ENCODE results near the gene NFIA.
"Not testable (repeated sequence)": the region's sequence is repeated elsewhere in the genome, so short reads cannot be mapped to it uniquely, and the experiment has no call there.

Gene NFIA

DNA sequence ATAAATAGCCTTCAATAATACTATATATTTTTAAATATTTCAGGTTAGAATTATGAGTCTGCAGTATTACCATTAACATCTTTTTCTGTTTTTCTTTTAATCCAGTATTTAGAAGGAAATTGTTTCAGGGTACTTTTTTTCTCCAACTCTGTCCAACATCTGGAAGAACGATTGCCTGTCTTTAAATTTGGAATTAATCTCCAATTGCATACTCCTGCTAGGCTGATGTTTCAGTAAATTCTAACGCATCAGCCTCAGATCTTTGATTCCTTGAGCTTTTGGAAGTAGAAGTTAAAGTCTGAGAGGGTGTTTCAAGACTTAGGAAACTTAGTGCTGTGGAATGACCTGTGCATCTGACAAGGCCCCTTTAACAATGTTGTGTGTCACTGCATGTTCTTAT is 20.3 kb downstream of the NFIA start:
- no peak for DNase-seq

DNA sequence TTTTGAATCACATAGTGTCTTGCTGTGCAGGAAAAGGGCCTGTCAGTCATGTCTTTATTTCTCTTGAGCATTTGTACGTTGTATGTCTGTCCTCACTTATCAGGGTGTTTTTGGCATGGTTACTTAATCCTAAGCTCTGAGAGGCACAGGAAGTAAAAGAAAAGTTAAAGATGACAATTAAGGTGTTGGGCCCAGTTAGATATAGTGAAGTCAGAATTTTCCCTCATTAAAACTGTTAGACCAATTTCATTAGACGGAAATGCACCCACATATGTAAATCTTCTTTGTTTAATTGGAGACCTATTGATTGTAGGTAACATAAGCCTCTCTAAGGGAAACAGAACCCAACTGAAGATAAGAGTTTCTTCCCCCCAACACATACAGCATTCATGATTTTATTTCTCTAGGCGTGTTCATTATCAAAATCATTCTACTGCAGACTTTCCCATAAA is 21.9 kb downstream of the NFIA start:
- DNase-seq, result no peak

DNA sequence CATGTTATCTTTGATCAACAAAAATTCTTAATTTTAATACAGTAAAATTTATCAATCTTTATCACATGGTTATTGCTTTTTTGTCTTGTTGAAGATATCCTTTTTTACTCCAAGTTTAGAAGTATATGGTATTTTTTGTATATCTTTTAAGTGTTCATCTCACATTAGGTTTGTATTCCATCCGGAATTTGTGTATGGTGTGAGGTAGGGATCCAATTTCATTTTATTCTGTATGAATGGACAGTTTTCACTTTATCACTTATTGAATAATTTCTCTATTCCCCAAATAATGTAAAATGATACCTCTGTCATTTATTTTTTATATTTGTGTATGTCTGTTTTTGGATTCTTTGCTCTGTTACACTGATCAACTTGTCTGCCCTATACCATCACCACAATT is 25.3 kb downstream of the NFIA start:
- no peak for DNase-seq

DNA sequence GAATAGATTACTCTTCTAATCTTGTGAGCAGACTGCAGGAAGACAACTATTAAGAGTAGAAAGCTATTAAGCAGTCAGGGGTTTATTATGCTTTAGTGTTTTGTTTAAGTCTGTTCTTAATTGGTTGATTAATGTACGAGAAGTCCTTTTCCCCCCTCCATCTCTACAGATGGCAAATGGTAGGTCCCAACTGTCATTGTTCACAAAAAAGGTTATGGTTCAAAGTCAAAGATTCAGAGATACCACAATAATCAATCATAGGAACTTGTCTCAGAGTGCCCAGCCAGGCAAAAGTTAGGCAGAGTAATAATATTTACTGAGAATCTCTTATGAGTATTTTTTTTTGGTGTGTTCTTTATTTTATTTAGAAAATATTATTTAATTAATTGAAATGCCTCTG is 26.8 kb downstream of the NFIA start:
- DNase-seq, result no peak

DNA sequence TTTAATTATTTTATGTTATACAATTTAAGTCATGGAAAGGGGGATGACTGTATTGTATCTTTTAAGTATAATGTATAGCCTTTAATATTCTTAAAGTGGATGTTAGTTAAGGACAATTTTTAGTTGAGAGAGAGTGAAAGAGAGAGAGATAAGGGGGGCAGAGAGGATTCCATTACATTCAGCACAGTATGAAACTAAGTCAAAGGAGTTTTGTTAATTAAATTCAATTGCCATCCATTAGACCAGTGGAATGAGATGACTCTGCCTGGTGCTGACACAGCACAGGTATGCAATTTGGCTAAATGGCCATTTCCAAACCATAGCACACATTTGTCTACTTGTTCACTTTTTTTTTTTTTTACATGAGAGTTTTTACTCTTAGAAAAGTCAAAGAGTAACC is 27.5 kb downstream of the NFIA start:
- DNase-seq, result no peak

DNA sequence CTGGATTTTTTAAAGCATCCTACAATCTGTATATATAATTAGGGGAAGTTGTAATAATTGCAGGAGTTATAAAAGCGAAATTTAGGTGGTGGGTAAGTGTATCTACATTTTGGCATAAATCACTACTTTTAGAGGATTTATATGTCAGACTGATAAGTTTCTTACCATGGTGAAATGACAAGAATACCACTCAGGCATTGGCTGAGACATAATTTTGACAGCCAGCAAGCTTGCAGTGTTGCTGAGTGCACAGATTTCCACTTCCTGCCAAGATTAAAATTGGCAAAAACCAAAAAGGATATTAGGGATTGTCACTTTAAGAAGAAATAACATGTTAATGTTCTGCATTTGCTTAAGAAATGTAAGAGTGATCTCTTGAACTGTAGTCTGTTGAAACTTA is 28.2 kb downstream of the NFIA start:
- DNase-seq, result no peak

DNA sequence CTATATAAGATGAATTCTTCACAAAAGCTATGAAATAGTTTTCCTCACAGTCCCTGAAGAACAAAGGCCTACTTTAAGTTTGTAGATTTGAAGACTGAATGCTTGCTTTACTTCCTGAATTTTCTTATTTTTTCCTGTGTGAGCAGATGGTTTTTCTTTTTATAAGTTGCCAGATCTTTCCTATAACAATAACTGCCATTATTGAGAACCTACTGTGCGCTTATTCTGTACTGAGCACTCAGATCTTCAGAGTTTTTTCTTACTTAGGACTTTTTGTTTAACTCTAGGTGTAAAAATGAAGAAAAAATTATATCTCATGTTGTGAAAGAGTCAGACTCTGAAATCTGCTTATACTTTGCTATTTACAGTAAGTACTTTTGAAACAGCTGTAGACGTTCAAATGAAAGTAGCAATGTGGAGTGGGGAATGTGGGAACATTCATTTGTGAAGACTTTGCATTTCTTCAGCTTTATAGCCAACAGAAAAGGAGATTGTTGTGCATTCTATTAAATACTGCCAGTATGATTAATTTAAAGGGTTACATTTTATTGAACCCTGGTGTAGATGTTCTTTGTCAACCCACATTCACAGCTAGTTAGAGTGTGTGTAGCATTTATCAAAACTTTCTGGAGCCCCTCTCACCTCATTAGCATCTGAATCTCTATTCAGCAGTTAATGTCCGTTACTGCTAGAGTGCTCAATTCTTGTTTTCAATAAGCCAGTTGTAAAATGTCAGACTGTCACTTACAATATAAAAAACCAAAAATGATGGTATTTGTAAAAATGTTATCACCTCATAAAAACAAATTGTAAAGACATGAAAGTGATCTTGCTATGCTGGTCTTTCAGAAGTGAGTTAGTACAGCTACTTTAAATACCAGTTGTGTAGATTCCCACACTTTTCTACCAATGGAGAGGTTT is 29.0 kb downstream of the NFIA start:
- DNase-seq, result no peak

DNA sequence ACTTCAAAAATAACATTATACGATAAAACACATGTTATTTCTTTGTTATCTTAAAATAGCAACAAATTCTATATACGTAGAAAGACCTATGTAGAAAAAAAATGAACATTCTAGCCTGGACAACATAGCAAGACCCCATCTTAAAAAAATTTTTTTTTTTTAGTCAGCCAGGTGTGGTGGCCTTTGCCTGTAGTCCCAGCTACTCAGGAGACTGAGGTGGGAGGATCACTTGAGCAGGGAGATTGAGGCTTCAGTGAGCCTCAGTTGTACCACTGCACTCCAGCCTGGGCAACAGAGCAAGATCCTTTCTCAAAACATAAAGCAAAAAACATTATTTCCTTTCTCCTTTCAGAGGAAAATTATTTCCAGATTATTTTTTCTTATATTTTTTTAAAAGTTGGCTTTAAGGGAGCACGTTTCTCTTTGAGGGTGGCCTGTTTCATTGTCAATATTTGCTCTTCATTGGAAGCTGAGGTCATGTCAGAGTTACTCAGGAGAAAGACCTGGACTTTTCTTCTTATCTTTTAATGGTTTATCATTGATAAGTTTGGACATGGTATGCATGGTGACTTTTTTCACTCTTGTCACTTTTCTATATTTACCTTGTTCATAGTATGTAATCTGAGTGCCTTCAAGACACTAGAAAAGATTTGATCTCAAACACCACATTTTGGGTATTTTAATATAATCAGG is 32.0 kb downstream of the NFIA start:
- DNase-seq, result no peak

DNA sequence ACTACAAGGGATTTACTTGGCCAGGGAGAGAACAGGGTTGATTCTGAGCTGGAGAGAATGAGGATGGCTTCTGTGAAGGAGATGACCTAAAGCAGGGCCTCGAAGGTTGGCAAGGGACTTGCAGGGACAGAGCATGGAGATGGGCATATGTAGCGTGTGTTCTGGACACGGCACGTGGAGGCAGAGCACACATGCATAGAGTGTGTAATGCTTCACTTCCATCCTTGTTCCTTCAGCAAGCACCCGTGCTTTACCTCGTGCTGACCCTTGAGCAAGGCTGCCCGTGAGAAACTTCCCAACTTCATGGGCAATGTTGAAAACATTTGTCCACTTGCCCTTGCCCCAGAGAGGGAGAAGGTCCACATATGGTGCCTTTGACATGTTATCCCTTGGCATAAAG is 33.1 kb downstream of the NFIA start:
- DNase-seq, result no peak

DNA sequence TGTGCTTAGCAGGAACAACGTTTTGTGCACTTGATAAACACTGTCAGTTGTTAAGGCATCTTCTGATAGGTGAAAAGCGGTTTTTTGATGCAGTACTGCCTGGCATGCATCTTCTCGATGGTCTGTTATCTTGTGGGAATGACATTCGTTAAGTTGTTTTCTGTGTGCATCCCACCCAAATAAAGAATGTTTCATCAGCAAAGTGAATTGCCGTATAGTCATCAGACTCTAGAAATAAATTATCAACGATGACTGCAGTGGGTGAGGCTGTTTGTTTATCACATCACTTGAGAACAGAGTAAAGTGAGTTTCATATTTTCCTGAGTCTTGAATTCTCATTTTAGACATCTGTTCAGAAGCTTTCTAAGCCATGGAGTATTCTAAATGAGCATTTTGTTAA is 34.1 kb downstream of the NFIA start:
- no peak for DNase-seq

DNA sequence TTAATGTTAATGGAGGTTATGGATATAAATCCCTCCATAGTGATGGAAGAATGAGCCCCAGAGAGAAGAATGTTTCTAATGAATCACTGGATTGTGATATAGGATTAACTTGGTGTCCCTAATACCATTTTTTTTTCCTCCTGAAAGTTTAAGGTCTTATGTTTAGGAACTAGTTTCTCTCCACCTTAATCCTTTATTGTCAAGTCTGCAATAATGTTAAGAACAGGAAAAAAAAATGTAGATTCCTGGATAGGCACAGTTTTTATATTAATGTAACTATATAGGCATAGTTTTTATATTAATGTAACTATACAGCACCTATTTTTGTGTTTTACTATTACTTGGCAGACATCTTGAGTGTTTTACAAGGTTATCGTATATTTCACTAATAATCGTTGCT is 34.9 kb downstream of the NFIA start:
- no peak for DNase-seq

DNA sequence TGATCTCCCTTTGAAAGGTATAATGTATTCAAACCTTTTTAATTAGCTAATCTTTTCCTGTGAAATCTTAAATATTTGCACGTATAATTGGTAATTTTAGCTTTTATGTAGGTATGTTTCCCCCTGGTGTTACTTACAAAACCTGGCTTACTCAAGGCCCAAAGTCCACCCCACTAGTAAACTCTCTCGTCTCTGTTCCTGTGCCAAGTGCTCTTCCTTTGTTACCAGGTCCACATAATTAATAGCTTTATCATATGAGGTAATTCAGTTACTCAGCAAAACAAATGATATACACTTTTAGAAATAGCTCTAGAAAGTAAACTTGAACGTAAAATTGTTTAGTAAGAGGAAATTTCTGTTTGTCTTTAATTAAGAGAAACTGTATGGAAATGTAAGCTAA is 36.7 kb downstream of the NFIA start:
- DNase-seq, result no peak

DNA sequence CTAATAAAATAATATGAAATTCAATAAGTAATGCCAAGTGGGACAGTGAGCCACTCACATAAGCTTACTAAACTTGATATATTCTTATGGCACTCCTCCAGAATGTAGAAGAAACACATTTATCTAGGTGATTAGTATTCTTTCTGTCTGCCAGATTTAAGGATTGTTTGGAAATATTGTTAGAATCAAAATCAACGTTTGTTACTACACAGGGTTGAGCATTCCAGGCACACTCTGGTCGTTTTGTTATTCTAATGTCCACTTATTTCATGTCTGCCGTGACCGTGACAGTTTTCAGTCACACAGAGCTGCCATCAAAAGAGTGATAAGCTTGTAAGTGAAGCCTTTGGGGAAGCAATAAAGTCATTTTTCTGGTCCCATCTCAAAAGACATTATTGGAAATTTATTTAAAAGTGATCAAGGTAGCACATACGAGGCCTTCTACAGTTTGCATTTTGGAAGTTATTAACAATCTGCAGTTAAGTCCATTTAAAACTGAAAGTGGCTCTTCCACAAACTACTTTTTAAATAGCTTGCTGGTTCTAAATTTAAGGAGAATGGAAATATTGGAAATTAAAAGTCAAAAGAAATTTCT is 38.0 kb downstream of the NFIA start:
- DNase-seq, result no peak

DNA sequence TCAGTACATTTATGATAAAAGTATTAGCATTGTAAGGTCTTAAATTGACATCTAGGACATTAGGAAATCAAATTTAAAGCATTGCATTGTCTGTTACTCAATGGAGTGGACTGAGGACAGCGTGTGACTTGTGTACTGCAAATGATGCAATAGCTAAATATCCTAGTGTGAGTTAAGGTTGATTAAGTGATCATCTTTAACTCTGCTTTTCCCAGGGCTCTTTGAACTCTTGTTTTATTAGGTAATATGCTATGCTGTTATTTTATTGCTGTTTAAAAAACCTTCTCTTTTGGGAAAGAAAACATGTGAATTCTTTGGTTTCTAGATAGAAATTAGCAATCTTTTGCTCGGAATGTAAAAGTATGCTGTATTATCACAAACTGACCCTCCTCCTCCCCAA is 38.6 kb downstream of the NFIA start:
- DNase-seq, result no peak

DNA sequence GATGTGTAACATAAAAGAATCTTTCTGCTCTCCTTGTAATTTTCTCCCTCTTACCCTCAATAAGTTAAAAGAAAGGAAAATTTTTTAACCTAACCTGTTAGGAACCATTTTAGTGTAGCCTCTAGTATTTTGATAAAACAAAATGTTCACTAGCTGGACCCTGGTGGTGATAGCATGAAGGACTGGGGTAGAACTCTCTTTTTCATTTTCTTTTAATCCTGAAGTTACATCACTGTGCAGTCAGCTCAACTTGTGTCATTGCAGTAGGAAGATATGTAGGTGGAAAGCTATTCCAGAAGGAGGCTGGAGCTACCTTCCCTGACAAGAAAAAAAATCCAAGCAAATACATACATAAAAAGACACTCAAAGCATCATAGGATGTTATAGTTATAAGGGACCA is 39.3 kb downstream of the NFIA start:
- DNase-seq, result no peak

DNA sequence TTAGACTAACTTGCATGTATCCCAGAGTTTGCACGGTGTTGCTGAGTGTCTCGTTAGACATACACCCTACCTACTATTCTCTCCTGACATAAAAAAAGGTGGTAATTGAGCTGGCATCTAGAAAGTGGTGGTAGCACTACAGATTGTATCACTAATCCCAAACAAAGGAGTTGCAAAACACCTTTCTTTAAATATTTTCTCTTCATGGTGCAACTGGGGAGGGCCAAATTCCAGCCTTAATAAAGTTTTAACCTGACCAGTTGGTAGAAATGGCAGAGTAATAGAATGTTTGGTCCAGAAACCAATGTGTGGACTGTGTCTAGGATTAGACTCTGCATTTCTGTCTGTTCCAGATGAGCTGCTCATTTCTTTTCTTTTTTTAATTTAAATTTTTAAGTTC is 40.0 kb downstream of the NFIA start:
- no peak for DNase-seq

DNA sequence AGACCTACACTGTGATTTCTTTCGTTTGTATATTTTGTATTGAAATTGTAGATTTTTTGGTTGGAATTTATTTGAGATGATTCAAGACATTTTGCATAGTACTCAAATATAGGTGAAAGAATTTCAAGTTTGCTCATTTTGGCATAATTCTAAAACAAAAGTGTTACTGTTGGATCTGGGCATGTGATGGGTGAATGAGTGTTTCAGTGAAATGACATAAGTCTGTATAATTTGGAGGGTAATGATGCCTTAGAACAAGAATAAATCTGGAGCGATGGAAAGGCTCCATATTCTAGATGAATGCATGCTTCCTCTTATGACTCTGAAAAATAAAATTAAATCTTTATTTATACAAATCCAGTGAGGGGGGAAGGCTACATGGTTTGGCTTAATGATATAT is 41.0 kb downstream of the NFIA start:
- DNase-seq, result no peak

DNA sequence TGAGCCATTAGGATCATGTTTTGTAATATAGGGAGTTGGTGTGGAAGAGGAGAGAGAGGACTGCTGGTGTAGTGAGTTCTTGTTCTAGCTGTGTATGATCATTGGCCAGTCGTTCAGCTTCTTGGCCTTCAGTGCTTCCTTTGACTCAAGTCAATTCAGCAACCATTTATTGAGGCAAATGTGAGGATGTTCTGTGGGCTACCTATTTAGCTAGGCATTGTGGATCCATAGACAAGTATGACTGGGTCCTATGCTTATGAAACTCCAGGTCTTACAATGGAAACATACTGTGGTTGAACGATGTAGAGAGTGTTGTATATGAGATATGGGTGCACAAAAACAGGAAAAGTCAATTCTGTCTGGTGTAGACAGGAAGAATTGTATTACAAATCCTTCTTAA is 41.7 kb downstream of the NFIA start:
- no peak for DNase-seq

DNA sequence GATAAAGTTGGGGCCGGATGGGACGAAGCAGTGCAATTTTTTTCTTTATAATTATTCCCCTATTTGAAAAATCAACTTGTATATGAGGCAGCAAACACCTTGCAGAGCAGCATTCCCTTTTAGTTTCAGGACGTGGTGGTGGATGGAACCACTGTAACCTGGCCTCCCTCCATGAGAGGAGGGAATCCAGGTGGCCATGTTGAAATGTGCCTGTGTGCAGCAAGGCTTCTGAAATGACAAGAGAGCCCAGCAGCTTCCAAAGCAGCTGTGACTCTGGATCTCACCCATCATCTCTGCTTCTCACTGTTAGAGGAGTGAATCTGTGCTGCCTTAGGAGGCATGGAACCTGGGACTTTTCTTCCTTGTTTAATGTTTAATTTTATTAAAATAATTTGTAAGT is 42.3 kb downstream of the NFIA start:
- DNase-seq, result no peak

DNA sequence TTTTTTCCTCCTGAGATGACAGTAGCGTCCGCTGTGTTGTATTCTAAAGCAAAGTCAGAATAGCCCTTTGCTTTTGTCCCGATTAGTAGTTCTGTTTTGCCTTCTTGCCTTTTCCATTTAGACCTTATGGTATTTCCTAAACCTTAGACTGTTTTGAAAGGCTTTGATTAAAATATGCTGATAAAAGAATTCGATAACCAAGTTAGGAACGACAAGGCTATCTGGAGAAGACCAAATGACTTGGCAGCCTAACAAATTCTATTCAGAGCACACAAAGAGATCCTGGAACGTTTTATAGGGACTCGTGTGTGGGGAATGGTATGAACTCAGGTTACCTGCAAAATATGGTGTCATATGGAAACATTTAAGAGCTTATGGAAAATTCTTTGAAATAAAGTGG is 42.9 kb downstream of the NFIA start:
- DNase-seq, result no peak

DNA sequence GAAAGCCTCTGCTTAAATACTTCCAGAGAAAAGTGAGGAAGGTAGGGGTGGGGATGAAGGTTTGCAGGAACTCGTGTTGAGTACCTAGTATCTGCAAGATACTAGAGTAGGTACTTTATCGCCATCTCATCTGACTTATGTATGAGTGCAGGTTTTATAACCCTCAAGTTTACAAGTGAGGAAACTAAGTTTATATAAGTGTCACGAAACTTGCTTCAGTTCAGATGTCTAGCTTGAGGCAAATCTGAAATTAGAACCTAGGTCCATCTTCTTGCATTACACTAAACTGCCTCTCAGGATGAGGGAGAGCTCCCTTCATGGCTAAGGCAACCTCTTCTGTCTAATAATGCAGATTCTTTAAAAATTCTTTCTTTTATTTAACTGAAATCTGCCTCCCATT is 43.5 kb downstream of the NFIA start:
- DNase-seq, result no peak

DNA sequence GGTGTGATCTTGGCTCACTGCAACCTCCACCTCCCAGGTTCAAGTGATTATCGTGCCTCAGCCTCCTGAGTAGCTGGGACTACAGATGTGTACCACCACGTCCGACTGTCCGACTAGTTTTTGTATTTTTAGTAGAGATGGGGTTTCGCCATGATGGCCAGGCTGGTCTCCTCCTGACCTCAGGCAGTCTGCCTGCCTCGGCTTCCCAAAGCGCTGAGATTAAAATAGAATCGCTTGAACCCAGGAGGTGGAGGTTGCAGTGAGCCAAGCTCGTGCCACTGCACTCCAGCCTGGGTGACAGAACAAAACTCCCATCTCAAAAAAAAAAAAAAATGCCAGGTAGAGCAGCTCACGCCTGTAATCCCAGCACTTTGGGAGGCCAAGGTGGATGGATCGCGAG is 44.5 kb downstream of the NFIA start:
- DNase-seq, result not testable (repeated sequence)

DNA sequence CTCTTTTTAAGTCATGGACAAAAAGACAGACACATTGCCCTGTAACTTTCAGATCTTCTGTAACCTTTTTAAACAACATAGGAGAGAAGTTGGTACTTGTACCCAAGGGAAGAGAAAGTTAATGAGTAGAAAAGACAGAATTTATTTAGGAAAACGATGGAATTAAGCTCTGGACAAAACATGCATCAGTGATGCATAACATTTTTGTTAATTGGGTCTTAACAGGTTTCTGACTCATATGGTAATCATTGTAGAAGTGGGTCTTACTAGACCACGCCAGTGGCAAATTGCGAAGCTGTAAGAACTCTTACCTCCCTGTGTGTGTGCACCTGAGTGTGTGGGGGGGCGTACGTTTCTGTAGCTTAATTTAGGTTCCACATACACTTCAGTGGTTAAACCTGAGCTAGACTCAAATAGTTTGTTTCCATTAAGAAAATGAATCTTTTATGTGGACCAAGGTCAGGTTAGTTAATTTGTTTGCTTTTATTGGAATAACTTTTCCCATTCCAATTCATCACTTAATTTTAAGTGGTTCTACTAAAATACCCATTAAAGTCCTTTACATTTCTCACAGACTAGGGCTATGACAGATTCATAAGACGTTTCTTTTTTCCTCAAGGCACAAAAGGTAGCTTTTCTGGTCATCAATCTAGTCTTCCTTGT is 48.1 kb downstream of the NFIA start:
- DNase-seq, result no peak
